Measurements from ENCODE around the gene SH3BGR.

GRCh38 chr21:39480271-39480670 lies 28.5 kb downstream of the SH3BGR start:
- no peak for TF ChIP-seq CTCF (IDR thresholded peaks at IDR 0.05)
- TF ChIP-seq ZFX (IDR thresholded peaks at IDR 0.05; ENCODE audit: borderline replicate concordance): no peak

All from 22Rv1 (cell line).